IPS-18c (cell line): ENCODE data around the gene NEURL1.
"Not testable (repeated sequence)": the region's sequence is repeated elsewhere in the genome, so short reads cannot be mapped to it uniquely, and the experiment has no call there.

ENCODE experiments used
- H3K4me3 ChIP-seq: 2 replicates; pipeline ENCODE4 v1.7.0; 2013; ENCODE audit warnings: low read depth, mild to moderate bottlenecking, low read length, moderate library complexity; ENCODE audit not compliant: insufficient read depth
- H3K9me3 ChIP-seq: one replicate; pipeline ENCODE4 v1.6.1; 2013; ENCODE audit warnings: mild to moderate bottlenecking, low read length, moderate library complexity; ENCODE audit not compliant: control insufficient read depth, insufficient read depth

NEURL1 gene

DNA sequence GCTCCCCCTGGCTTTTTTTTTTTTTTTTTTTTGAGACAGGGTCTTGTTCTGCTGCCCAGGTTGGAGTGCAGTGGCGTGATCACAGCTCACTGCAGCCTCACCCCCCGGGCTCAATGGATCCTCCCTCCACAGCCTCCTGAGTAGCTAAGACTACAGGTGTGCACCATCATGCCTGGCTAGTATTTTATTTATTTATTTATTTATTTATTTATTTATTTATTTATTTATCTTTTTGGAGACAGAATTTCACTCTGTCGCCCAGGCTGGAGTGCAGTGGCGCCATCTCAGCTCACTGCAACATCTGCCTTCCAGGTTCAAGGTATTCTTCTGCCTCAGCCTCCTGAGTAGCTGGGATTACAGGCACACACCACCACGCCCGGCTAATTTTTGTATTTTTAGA lies 10.3 kb downstream of the NEURL1 start:
- H3K9me3 ChIP-seq, H3K4me3 ChIP-seq: not testable (repeated sequence)

- H3K9me3 ChIP-seq = no peaks in the 10 kb centered on the region
- no peak overlapping the region for H3K4me3 ChIP-seq
These were observed 10.8 kb downstream of the NEURL1 start for GRCh38 chr10:103504181-103504783.

DNA sequence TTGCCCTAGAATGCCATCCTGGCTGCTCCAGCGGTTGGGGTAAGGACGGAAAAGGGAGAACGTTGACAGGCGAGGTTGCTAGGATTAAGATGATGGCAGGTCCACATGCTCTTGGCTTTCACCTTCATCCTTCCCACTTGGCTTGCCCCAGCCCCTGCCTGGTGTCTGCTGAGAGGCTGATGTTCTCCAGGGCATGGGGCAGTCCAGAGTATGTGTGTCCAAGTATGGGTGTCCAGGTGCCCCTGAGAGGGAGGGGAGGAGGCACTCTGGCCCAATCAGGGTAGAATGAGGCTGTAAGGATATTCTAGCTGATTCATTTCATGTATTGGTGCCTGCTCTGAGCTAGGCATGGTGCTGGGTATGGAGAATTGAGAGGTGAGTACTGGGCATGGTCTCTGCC lies 12.6 kb downstream of the NEURL1 start:
- Histone ChIP-seq H3K4me3 (no peak overlapping the region), H3K9me3 (no peaks in the 10 kb centered on the region)

GRCh38 chr10:103507235-103508191 lies 14.0 kb downstream of the NEURL1 start:
- no peaks in the 10 kb centered on the region for H3K9me3 ChIP-seq
- H3K4me3 ChIP-seq = no peak overlapping the region

GRCh38 chr10:103510046-103510685 lies 16.7 kb downstream of the NEURL1 start:
- no peaks in the 10 kb centered on the region for H3K9me3 ChIP-seq
- H3K4me3 ChIP-seq = no peak overlapping the region

- Histone ChIP-seq H3K9me3 (no peaks in the 10 kb centered on the region), H3K4me3 (no peak overlapping the region)
These were observed 17.6 kb downstream of the NEURL1 start for GRCh38 chr10:103510791-103511752.

GRCh38 chr10:103512166-103512565 lies 18.7 kb downstream of the NEURL1 start:
- no peak overlapping the region for H3K4me3 ChIP-seq
- H3K9me3 ChIP-seq = no peaks in the 10 kb centered on the region

DNA sequence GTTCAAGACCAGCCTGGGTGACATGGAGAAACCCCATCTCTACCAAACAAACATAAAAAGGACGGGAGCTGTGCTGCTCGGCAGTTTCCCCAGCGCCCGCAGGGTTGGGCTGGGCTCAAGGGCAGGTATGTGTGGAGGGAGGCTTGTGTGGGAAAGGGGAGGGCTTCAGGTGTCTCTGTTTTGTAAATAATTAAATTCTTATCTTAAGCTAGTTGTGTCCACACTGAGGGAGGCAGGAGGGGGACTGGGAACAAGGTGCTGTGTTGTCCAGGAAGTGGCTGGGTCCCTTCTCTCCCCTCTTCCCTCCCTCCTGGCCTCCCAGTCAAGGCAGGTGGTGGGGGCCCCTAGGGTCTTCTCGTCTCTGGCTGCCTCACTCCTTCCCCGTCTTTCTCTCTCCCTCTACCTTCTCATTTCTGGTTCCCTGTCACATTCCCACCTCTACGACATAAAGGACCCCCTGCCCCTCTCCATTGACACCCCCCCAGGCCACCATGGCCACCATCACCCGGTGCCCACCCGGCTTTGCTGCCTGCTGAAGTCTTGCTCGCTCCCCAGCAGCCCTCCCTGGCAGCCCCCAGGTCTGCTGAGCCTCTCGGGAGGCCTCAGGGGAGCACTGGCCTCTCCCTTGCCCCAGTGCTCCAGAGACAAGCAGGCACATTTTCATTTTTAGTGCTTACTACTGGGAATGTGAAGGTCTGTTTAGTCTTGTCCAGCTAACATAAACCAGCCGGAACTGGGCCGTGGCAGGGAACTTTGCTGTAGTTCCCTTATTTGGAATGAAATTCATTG lies 19.3 kb downstream of the NEURL1 start:
- Histone ChIP-seq H3K9me3 (no peaks in the 10 kb centered on the region), H3K4me3 (no peak overlapping the region)

- no peaks in the 10 kb centered on the region for H3K9me3 ChIP-seq
- no peak overlapping the region for H3K4me3 ChIP-seq
These were observed 20.0 kb downstream of the NEURL1 start for GRCh38 chr10:103513380-103514060.

DNA sequence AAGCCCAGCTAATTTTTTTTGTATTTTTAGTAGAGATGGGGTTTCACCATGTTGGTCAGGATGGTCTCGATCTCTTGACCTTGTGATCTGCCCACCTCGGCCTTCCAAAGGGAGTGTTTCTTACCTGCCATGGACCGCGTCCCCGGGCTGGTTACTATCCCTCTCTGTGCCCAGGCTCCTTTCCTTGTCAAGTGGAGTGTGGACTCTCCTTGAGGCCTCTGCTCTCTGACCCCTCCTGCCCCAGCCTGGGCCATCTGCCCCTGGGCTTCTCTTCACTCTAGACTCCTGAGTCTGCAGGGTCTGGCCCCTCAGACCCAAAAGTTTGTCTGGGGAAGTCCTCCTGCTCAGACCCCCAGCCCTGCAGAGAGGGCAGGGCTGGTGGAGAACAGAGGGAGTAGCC lies 20.7 kb downstream of the NEURL1 start:
- Histone ChIP-seq H3K9me3 (no peaks in the 10 kb centered on the region), H3K4me3 (no peak overlapping the region)

DNA sequence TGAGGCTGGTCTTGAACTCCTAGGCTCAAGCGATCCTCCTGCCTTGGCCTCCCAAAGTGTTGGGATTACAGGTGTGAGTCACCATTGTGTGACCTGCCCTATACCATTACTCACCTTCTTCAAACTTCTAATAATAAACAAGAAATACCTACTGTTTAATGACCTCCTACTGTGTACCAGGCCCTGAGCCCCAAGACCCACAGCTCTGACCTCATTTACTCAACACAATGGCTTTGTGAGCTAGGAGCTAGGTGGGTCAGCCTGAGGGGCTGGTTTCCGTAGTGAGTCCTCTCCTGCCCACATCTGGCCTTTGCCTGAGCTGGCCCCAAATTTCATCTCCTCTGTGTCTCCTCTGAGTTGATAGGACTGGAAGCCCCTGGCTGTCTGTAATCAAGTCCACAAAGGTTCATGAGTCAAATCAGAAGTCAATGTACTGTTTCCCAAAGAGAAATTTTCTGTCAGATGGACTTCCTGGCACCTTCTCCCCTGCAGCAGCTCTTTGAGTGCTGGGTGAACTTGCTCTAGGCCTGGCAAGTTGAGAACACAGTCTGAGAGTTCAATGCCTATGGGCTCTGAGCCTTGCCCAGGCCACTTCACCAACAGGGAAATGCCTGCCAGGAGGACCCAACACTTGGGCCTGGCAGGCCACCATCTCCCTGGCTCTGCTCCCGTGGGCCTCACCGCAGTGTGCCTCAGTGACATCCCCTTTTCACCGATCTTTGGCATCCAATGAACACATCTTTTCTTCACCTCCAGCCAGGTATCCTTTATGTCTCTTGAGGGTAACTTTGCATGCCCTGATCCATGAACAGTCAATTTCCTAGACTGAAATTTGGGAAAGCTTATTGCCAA lies 24.0 kb downstream of the NEURL1 start:
- H3K4me3 ChIP-seq = no peak overlapping the region
- H3K9me3 ChIP-seq = no peaks in the 10 kb centered on the region

DNA sequence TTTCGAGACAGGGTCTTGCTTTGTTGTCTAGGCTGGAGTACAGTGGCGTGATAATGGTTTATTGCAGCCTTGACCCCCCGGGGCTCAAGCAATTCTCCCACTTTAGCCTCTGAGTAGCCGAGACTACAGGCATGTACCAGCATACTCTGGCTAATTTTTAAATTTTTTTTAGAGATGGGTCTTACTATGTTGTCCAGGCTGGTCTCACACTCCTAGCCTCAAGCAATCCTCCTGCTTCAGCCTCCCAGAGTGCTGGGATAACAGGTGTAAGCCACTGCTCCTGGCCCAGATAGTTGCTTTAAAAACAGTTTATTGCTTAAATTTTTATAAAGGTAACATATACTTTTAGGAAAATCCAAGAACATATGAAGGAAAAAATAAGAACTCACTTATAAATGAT lies 26.3 kb downstream of the NEURL1 start:
- no peak overlapping the region for H3K4me3 ChIP-seq
- H3K9me3 ChIP-seq = no peaks in the 10 kb centered on the region

DNA sequence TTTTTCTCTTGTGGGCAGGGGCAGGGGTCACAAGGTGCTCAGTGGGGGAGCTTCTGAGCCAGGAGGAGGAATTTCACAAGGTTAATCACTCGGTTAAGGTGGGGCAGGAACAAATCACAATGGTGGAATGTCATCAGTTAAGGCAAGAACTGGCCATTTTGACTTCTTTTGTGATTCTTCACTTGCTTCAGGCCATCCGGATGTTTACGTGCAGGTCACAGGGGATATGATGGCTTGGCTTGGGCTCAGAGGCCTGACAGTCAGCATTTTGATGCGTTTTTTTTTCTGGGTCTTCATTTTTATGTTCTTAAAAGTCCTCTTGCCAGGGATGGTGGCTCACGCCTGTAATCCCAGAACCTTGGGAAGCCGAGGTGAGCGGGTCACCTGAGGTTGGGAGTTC lies 28.5 kb downstream of the NEURL1 start:
- H3K4me3 ChIP-seq, H3K9me3 ChIP-seq: not testable (repeated sequence)

DNA sequence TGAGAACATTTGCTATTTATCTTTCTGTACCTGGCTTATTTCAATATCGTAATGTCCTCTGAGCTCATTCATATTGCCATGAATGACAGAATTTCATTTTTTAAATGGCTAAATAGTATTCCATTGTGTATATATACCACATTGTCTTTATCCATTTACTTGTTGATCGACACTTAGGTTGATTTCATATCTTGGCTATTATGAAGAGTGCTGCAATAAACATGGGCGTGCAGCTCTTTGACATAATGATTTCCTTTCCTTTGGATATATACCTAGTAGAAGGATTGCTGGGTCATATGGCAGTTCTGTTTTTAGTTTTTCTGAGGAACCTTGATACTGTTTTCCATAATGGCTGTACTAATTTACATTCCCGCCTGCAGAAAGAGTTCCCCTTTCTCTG lies 30.2 kb downstream of the NEURL1 start:
- Histone ChIP-seq H3K9me3 (no peaks in the 10 kb centered on the region), H3K4me3 (no peak overlapping the region)

GRCh38 chr10:103525901-103526300 lies 32.4 kb downstream of the NEURL1 start:
- H3K4me3 ChIP-seq = no peak overlapping the region
- no peaks in the 10 kb centered on the region for H3K9me3 ChIP-seq
